Adrenal gland (tissue), 12 donors: ENCODE data around the gene CD93. TPM values are rescaled to one million over a fixed set of nuclear protein-coding genes. Genes with fewer than 3 reads are reported as not detected.

Source experiments
- DNase-seq, 7 donors: peaks; one replicate each; pipeline ENCODE4 v3.0.0-alpha.2; 2019 to 2020
- H3K27ac ChIP-seq, 5 donors: fragments of 200-600 bp; sonication (generic) in 4 of 5; 1 replicate in 3 of 5; 2 replicates in 2 of 5; pipeline versions ENCODE4 v1.5.1 to v1.8.0; 2016 to 2020; ENCODE audit warnings: mild to moderate bottlenecking in 1 of 5
- H3K27me3 ChIP-seq: fragments of 200-600 bp; 2 replicates; pipeline ENCODE4 v1.8.0; 2021
- H3K36me3 ChIP-seq, 2 donors: fragments of 200-600 bp; replicated peaks in 1 of 2; 1 replicate in 1 of 2; 2 replicates in 1 of 2; pipeline versions ENCODE4 v1.5.1 to v1.8.0; 2018 to 2022
- H3K4me1 ChIP-seq, 2 donors: fragments of 200-600 bp; replicated peaks in 1 of 2; 1 replicate in 1 of 2; 2 replicates in 1 of 2; pipeline versions ENCODE4 v1.5.1 to v1.8.0; 2018 to 2021
- H3K4me3 ChIP-seq, 4 donors: fragments of 200-600 bp; sonication (generic) in 3 of 4; one replicate each; pipeline ENCODE4 v1.5.1; 2016 to 2018
- H3K9me3 ChIP-seq, 3 donors: fragments of 200-600 bp; sonication (generic) in 1 of 3; replicated peaks in 1 of 3; 1 replicate in 2 of 3; 2 replicates in 1 of 3; pipeline versions ENCODE4 v1.5.1 to v1.8.0; 2016 to 2021
- POLR2A ChIP-seq, 2 donors: fragments of 450-650 bp; IDR thresholded peaks; one replicate each; pipeline ENCODE4 v1.6.1; 2017; ENCODE audit warnings: antibody characterized with exemption in 2 of 2, mild to moderate bottlenecking in 2 of 2, moderate library complexity in 1 of 2
- WGBS, 4 donors: extraction: QIAGEN DNeasy Blood & Tissue Kit in 2 of 4; methylation state at CpG; one replicate each; pipeline versions ENCODE4 v1.1.5 to v1.1.7; 2013 to 2017; 5-methylcytosine and 5-hydroxymethylcytosine counted together
- intact Hi-C, 2 donors: fragments of 100-400 bp; cut with DNase I; formaldehyde crosslinking; loops; one replicate each; pipeline versions ENCODE4 v1.14.1 to v1.15.0; 2022 to 2023
- polyA plus RNA-seq, 3 donors: library from polyadenylated mRNA; stranded (reverse); fragments of 200-250 nt in 2 of 3; fragments of 350-450 nt in 1 of 3; fragmentation: Illumina TruSeq in 1 of 3; extraction: RNeasy Lipid Tissue Mini Kit (QIAGEN cat#74804) in 1 of 3; gene quantifications; one replicate each; pipeline ENCODE4 v1.2.3, GENCODE V29; 2013 to 2014
- total RNA-seq, 9 donors: library from RNA; depleted of rRNA in 4 of 9; stranded (reverse); fragments of >200 nt in 4 of 9; fragments of 120-200 nt in 1 of 9; fragmentation: NEBNext Ultra II Directional in 1 of 9; extraction: Animal tissue kit (Norgen Biotek cat#: 25700) in 1 of 9; gene quantifications; one replicate each; pipeline versions ENCODE4 v1.1.0 to v1.2.4, GENCODE V29; 2013 to 2023
- TF ChIP-seq, protein P1 (sequence below), 6 experiments: fragments of 450-650 bp in 4 of 6; fragments of 200-600 bp in 2 of 6; sonication (generic) in 1 of 6; IDR thresholded peaks; 1 replicate in 5 of 6; 2 replicates in 1 of 6; pipeline versions ENCODE4 v1.5.1 to v1.8.0; 2016 to 2021; ENCODE audit warnings: antibody characterized with exemption in 6 of 6, mild to moderate bottlenecking in 2 of 6, moderate library complexity in 1 of 6
- donor health status: healthy with polysubstance abuse.
- donor health status: Bipolar disorder and iron deficiency.
- donor health status: DM: yes; HTN: yes; CAD: no.
- donor health status: DM: no; HTN: no; CAD: no.
- donor health status: DM: no; HTN: no; CAD: no.
- donor health status: DM: yes; HTN: yes; CAD: no.

Gene CD93
- total and polyA plus RNA-seq, 12 donors: 4.3 to 83.0 (median 37.3) TPM

DNA sequence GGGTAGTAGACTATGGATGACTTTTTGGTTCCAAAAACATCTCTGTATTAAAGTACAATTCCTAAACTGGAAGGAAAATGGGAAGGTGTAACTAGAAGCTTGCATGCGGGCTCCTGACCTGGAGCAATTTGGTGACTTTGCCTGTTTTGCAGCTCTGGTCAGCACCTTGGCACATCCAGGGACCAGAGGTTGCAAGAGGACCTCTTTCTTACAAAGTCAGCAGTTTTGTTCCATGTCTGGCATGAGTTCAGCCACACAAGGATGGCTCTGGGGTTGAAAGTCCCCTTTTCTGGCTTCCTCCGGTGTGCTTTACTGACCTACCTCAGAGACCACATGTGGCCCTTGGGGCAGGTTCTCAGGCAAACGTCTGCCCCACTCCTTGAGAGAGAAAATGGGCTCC is 22.7 kb upstream of the CD93 start:
- Histone ChIP-seq H3K36me3 (no peaks in the 10 kb centered on the region), H3K27ac (no peak overlapping the region), H3K9me3 (no peaks in the 10 kb centered on the region), H3K4me3 (no peak overlapping the region), H3K27me3 (no peaks in the 10 kb centered on the region), H3K4me1 (peaks cover 0 to 16% of the 10 kb centered on the region in 2 donors)
- 78 to 85% (median 83%) methylated on average over 3 of the region's 3 CpGs for WGBS, 4 donors
- no peak for TF ChIP-seq POLR2A (IDR thresholded peaks at IDR 0.05)
- TF ChIP-seq, protein P1, sequence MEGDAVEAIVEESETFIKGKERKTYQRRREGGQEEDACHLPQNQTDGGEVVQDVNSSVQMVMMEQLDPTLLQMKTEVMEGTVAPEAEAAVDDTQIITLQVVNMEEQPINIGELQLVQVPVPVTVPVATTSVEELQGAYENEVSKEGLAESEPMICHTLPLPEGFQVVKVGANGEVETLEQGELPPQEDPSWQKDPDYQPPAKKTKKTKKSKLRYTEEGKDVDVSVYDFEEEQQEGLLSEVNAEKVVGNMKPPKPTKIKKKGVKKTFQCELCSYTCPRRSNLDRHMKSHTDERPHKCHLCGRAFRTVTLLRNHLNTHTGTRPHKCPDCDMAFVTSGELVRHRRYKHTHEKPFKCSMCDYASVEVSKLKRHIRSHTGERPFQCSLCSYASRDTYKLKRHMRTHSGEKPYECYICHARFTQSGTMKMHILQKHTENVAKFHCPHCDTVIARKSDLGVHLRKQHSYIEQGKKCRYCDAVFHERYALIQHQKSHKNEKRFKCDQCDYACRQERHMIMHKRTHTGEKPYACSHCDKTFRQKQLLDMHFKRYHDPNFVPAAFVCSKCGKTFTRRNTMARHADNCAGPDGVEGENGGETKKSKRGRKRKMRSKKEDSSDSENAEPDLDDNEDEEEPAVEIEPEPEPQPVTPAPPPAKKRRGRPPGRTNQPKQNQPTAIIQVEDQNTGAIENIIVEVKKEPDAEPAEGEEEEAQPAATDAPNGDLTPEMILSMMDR (IDR thresholded peaks at IDR 0.05): no peak
- no peak for DNase-seq
- intact Hi-C loops: no loop called here

DNA sequence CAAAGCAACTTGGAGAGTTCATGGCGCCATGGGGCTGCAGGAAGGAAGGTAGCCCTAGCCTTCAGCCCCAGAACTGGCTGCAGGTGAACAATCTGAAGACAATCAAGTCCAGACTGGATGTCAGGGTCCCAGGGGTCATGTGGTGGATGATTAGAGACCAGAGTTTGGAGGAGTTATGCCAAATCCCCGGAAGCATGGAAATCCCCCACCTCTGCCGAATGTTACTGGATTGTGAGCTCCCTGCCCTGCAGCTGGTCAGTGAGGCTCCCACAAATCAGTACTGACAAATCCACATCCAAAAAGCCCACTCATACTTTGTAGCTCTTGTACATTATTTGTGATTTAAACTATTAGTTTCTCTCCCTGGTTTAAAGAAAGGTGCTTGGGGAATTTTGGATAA is 21.3 kb upstream of the CD93 start:
- Histone ChIP-seq H3K27me3 (no peaks in the 10 kb centered on the region), H3K27ac (peak overlapping the region in 2 of 5 donors; percentile 65 to 72), H3K4me1 (peaks cover 0 to 16% of the 10 kb centered on the region in 2 donors), H3K4me3 (no peak overlapping the region), H3K9me3 (no peaks in the 10 kb centered on the region), H3K36me3 (no peaks in the 10 kb centered on the region)
- intact Hi-C loops: no loop called here
- WGBS, 4 donors: 64 to 84% (median 80%) methylated on average over 3 of the region's 3 CpGs
- TF ChIP-seq, protein P1 (IDR thresholded peaks at IDR 0.05): no peak
- no peak for DNase-seq

DNA sequence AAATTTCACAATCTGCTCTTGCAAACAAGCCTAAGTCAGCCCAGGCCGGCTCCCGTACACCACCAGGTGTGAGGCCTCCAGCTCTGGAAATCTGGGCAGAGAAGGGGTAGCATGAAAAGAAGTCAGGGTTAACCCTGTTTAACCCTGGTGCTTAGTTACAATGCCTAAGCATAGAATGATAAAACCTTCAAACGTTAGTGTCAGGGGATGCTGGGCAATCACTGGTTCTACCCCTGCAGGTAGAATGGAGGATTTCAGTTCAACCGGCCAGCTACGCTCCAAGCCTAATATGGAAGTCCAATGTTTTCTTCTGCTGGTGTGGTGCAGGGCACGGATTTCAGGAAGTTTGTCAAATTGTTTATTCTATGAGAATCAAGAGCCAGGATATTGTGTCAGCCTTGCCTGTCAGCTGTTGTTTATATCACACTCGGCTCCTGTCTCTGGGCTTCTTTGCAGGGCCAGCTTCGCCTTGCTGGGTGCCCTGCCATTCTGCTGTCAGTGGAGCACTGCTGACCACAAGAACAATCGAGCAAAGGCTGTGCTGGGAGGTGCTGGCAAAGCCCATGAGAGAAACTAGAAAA is 20.2 kb upstream of the CD93 start:
- Histone ChIP-seq H3K27me3 (no peaks in the 10 kb centered on the region), H3K27ac (peak overlapping the region in 2 of 5 donors; percentile 65 to 72), H3K36me3 (no peaks in the 10 kb centered on the region), H3K4me1 (peaks cover 0 to 16% of the 10 kb centered on the region in 2 donors), H3K4me3 (no peak overlapping the region), H3K9me3 (no peaks in the 10 kb centered on the region)
- TF ChIP-seq POLR2A (IDR thresholded peaks at IDR 0.05): no peak
- TF ChIP-seq, protein P1 (IDR thresholded peaks at IDR 0.05): peak in 4 of 6 experiments; percentile 6 to 34 (median 21)
- peak in 1 of 7 donors; percentile 54 for DNase-seq
- intact Hi-C loops: no loop called here
- 55 to 71% (median 62%) methylated on average over 7 to 9 of the region's 9 CpGs for WGBS, 4 donors

DNA sequence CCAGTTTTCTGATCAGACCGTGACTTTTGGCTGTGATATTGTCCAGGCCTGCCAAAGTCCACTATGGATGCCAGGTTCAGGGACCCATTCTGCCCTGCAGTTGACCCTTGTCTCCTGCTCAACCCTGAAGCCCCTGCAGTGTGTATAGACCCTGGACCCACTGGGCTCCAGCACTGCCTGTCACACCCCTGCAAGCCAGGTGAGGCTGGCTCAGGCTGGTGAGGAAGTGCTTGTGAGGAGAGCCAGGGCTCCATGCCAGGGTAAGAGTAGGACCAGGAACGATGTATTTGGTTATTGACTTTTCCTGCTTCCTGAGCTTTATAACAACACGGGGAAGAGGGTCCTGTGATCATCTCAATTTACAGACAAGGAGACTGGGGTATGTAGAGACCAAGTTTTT is 19.1 kb upstream of the CD93 start:
- H3K4me3 ChIP-seq: no peak overlapping the region
- peak overlapping the region in 1 of 5 donors; percentile 17 for H3K27ac ChIP-seq
- no peaks in the 10 kb centered on the region for H3K36me3 ChIP-seq
- no peaks in the 10 kb centered on the region for H3K9me3 ChIP-seq
- no peaks in the 10 kb centered on the region for H3K27me3 ChIP-seq
- 48 to 66% (median 61%) methylated on average over 3 of the region's 3 CpGs for WGBS, 4 donors
- intact Hi-C loops: no loop called here
- DNase-seq: no peak
- H3K4me1 ChIP-seq: peaks cover 0 to 16% of the 10 kb centered on the region in 2 donors
- TF ChIP-seq POLR2A (IDR thresholded peaks at IDR 0.05): no peak
- TF ChIP-seq, protein P1 (IDR thresholded peaks at IDR 0.05): no peak
